Measurements from ENCODE around the gene DHRSX.

The DHRSX gene, protein sequence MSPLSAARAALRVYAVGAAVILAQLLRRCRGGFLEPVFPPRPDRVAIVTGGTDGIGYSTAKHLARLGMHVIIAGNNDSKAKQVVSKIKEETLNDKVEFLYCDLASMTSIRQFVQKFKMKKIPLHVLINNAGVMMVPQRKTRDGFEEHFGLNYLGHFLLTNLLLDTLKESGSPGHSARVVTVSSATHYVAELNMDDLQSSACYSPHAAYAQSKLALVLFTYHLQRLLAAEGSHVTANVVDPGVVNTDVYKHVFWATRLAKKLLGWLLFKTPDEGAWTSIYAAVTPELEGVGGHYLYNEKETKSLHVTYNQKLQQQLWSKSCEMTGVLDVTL

DNA sequence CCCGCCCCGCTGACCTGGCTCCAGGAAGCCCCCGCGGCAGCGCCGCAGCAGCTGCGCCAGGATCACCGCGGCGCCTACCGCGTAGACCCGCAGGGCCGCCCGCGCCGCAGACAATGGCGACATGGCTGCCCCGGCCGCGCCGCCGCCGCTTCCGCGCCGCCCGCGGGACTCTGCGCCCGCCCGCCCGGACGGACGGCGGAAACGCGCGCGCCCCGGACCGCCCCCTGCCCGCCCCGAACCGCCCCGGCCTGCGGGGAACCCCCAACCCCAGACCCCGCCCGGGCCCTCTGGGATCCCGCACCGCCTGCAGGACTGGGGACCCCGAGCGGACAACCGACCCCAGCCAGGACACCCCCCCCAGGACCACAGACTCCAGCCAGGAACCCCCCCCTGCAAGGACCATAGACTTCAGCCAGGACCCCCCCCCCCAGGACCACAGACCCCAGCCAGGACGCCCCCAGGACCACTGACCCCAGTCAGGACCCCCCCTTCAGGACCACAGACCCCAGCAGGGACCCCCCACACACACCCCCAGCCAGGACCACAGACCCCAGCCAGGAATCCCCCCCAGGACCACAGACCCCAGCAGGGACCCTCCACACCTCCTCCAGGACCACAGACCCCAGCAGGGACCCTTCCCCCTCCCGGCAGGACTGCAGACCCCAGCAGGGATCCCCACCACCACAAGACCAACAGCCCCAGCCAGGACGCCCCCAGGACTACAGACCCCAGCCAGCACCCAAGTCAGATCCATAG is at the start of gene DHRSX, which contains the start of gene ZBED1:
Gene DHRSX, minus strand, starts transcription at position 174 of the 756 bp plus-strand sequence. Its CDS starts 51 bp downstream, at position 123.
Gene ZBED1, minus strand, starts transcription at position 174 of the 756 bp plus-strand sequence. CDS start 10,257 bp downstream, outside the sequence.
- no peaks in the 10 kb centered on the region for H3K27me3 ChIP-seq (ENCODE audit: low read depth, low read length)
- no peaks in the 10 kb centered on the region for H3K9me3 ChIP-seq (ENCODE audit: control insufficient read depth in 1 of 2, low read length in 2 of 2)
- H3K36me3 ChIP-seq (ENCODE audit: control insufficient read depth in 1 of 2, insufficient read depth in 2 of 2, low read length in 2 of 2) = peaks cover under 1 to 4% of the 10 kb centered on the region in 2 donors
- H3K4me3 ChIP-seq (ENCODE audit: low read depth in 1 of 2, low read length in 2 of 2) = peak within 1 kb of the TSS; percentile 70 to 95
- peak within 1 kb of the TSS; percentile 78 for H3K27ac ChIP-seq (ENCODE audit: low read length)
- peaks cover 11 to 30% of the 10 kb centered on the region in 2 donors for H3K4me1 ChIP-seq (ENCODE audit: control insufficient read depth in 1 of 2, insufficient read depth in 2 of 2, low read length in 2 of 2)

DNA sequence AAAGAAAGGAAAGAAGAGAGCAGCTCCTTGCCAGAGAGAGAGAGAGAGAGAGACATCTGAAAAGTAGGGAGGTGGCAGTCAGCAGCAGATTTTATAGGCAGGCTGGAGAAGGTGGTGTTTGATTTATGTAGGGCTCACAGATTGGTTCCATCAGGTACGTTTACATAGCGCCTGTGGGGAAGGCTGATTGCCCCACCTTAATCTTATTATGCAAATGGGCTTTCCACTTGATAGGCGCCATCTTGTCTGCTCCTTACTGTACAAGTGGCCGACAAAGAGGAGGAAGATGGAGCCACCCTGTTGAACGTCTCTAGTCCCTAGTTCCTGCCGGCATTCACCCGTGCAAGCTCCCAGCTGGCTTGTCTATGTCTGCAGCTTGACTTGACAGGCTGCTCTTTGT is 49.1 kb upstream of the DHRSX start:
- no peaks in the 10 kb centered on the region for H3K27me3 ChIP-seq (ENCODE audit: low read depth, low read length)
- H3K36me3 ChIP-seq (ENCODE audit: control insufficient read depth in 1 of 2, insufficient read depth in 2 of 2, low read length in 2 of 2) = no peaks in the 10 kb centered on the region
- no peak overlapping the region for H3K4me3 ChIP-seq (ENCODE audit: low read depth in 1 of 2, low read length in 2 of 2)
- H3K9me3 ChIP-seq (ENCODE audit: control insufficient read depth in 1 of 2, low read length in 2 of 2) = peaks cover 0 to 6% of the 10 kb centered on the region in 2 donors
- no peaks in the 10 kb centered on the region for H3K4me1 ChIP-seq (ENCODE audit: control insufficient read depth in 1 of 2, insufficient read depth in 2 of 2, low read length in 2 of 2)
- H3K27ac ChIP-seq (ENCODE audit: low read length) = no peak overlapping the region

DNA sequence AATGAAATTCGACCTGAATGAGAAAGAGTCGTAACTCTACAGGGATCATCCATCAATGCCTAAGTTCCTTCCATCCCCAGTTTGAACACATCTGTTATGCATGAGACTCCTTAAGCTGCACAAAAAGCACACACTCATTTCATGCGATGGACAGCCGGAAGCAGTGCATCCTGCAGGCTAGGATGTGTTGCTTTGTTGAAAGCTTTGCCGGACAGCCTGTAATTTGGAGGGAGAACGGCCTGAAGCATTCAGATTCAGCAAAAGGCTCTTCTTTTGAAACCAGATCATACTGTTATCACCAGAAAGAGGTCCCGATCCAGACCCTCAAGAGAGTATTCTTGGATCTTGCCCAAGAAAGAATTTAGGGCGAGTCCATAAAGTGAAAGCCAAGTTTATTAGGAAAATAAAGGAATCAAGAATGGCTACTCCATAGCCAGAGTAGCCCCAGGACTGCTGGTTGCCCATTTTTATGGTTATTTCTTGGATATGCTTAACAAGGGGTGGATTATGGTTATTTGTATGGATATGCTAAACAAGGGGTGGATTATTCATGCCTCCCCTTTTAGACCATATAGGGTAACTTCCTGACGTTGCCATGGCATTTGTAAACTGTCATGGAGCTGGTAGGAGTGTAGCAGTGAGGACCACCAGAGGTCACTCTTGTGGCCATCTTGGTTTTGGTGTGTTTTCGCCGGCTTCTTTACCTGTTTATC is 48.1 kb upstream of the DHRSX start:
- Histone ChIP-seq H3K4me1 (ENCODE audit: control insufficient read depth in 1 of 2, insufficient read depth in 2 of 2, low read length in 2 of 2) (no peaks in the 10 kb centered on the region), H3K9me3 (ENCODE audit: control insufficient read depth in 1 of 2, low read length in 2 of 2) (peaks cover 0 to 6% of the 10 kb centered on the region in 2 donors), H3K27ac (ENCODE audit: low read length) (no peak overlapping the region), H3K36me3 (ENCODE audit: control insufficient read depth in 1 of 2, insufficient read depth in 2 of 2, low read length in 2 of 2) (no peaks in the 10 kb centered on the region), H3K4me3 (ENCODE audit: low read depth in 1 of 2, low read length in 2 of 2) (no peak overlapping the region), H3K27me3 (ENCODE audit: low read depth, low read length) (no peaks in the 10 kb centered on the region)

DNA sequence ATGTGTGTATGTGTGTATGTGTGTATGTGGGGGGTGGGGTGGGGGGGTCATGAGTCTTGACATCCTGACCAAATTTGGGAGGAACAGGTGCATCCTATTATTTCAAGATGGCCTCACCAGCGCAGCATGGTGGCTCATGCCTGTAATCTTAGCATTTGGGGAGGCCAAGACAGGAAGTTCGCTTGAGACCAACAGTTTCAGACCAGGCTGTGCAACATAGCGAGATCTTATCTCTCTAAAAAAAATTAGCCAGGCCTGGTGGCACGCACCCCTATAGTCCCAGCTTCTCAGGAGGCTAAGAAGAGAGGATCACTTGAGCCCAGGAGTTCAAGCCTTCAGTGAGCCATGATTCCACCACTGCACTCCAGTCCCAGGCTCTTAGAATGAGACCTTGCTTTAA is 47.0 kb upstream of the DHRSX start:
- H3K4me1 ChIP-seq (ENCODE audit: control insufficient read depth in 1 of 2, insufficient read depth in 2 of 2, low read length in 2 of 2) = no peaks in the 10 kb centered on the region
- H3K4me3 ChIP-seq (ENCODE audit: low read depth in 1 of 2, low read length in 2 of 2) = no peak overlapping the region
- H3K27ac ChIP-seq (ENCODE audit: low read length) = no peak overlapping the region
- H3K27me3 ChIP-seq (ENCODE audit: low read depth, low read length) = no peaks in the 10 kb centered on the region
- H3K9me3 ChIP-seq (ENCODE audit: control insufficient read depth in 1 of 2, low read length in 2 of 2) = peaks cover 0 to 6% of the 10 kb centered on the region in 2 donors
- H3K36me3 ChIP-seq (ENCODE audit: control insufficient read depth in 1 of 2, insufficient read depth in 2 of 2, low read length in 2 of 2) = no peaks in the 10 kb centered on the region

DNA sequence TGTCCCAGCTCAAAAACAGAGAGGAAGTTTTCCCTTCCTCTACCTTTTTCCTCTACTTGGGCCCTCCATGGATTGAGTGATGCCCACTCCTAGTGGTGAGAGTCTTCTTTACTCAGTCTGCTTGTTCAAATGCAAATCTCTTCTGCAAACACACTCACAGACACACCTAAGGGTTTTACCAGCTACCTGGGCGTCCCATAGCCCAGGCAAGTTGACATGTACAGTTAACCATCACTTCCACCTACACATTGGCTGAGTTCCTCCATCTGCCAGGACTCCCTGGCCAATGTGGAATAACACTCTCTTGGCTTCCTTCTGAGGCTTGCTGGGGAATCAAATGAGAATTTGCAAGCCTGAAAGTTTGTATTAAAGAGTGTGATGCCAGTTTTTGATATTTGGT is 45.7 kb upstream of the DHRSX start:
- no peak overlapping the region for H3K27ac ChIP-seq (ENCODE audit: low read length)
- no peaks in the 10 kb centered on the region for H3K36me3 ChIP-seq (ENCODE audit: control insufficient read depth in 1 of 2, insufficient read depth in 2 of 2, low read length in 2 of 2)
- no peaks in the 10 kb centered on the region for H3K27me3 ChIP-seq (ENCODE audit: low read depth, low read length)
- no peak overlapping the region for H3K4me3 ChIP-seq (ENCODE audit: low read depth in 1 of 2, low read length in 2 of 2)
- H3K4me1 ChIP-seq (ENCODE audit: control insufficient read depth in 1 of 2, insufficient read depth in 2 of 2, low read length in 2 of 2) = no peaks in the 10 kb centered on the region
- H3K9me3 ChIP-seq (ENCODE audit: control insufficient read depth in 1 of 2, low read length in 2 of 2) = peaks cover 0 to 6% of the 10 kb centered on the region in 2 donors

DNA sequence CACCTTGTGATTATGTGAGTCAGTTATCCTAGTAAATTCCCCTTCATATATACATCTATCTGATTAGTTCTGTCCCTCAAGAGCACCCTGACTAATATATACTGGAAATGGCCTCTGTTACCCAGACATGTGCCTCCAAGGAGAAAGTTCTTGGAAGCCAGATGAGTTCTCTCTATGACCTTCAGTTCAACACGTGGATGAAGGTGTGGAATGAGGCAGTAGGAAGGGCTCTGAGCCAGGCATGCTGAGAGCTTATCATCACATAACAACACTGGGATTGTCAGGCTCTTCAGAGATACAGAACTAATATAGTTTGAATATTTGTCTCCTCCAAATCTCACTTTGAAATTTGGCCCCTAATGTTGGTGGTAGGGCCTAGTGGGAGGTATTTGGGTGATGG is 44.4 kb upstream of the DHRSX start:
- H3K4me1 ChIP-seq (ENCODE audit: control insufficient read depth in 1 of 2, insufficient read depth in 2 of 2, low read length in 2 of 2) = no peaks in the 10 kb centered on the region
- H3K9me3 ChIP-seq (ENCODE audit: control insufficient read depth in 1 of 2, low read length in 2 of 2) = peaks cover 0 to 6% of the 10 kb centered on the region in 2 donors
- no peaks in the 10 kb centered on the region for H3K36me3 ChIP-seq (ENCODE audit: control insufficient read depth in 1 of 2, insufficient read depth in 2 of 2, low read length in 2 of 2)
- H3K27me3 ChIP-seq (ENCODE audit: low read depth, low read length) = no peaks in the 10 kb centered on the region
- no peak overlapping the region for H3K4me3 ChIP-seq (ENCODE audit: low read depth in 1 of 2, low read length in 2 of 2)
- no peak overlapping the region for H3K27ac ChIP-seq (ENCODE audit: low read length)

DNA sequence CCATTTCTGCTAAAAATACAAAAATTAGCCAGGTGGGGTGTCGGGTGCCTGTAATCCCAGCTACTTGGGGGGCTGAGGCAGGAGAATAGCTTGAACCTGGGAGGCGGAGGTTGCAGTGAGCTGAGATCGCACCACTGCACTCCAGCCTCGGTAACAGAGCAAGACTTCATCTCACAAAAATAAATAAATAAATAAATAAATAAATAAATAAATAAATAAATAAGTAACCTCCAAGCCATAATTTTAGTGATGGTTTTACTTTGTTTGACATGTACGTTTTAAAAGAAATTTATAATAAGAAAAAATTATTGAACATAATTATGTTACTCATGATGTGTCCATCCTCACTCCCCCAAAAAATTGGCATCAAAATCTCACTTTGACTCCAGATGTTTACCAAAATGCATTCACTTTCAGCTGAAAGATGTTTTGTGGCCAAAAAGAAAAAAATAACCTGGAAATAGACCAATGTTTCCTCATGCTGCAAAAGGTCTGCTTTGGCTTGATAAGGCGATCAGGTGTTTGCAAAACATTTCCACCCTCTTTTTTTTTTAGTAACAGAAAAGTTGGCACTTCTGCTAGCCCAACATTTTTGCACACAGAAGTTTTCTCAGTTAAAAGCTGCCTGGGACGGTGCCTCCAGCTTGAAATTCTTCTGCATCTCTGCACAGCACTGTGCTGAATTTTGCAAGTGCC is 42.2 kb upstream of the DHRSX start:
- Histone ChIP-seq H3K36me3 (ENCODE audit: control insufficient read depth in 1 of 2, insufficient read depth in 2 of 2, low read length in 2 of 2) (no peaks in the 10 kb centered on the region), H3K9me3 (ENCODE audit: control insufficient read depth in 1 of 2, low read length in 2 of 2) (peaks cover 0 to 6% of the 10 kb centered on the region in 2 donors), H3K27ac (ENCODE audit: low read length) (no peak overlapping the region), H3K27me3 (ENCODE audit: low read depth, low read length) (no peaks in the 10 kb centered on the region), H3K4me1 (ENCODE audit: control insufficient read depth in 1 of 2, insufficient read depth in 2 of 2, low read length in 2 of 2) (no peaks in the 10 kb centered on the region), H3K4me3 (ENCODE audit: low read depth in 1 of 2, low read length in 2 of 2) (no peak overlapping the region)

DNA sequence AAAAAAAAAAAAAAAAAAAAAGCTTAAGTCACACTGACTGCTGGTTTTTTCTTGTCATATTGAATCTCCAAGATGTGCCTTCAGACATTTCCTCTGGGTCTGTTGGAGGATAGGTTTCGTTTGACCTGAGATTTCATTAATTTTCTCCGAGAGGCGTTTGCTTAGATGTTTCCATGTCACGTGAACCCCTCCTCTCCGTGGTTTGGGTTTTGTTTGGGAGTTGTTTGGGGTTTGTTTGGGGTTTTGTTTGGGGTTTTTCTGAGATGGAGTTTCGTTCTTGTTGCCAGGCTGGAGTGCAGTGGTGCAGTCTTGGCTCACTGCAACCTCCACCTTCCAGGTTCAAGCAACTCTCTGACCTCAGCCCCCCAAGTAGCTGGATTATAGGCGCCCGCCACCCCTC is 40.8 kb upstream of the DHRSX start:
- Histone ChIP-seq H3K27ac (ENCODE audit: low read length) (no peak overlapping the region), H3K27me3 (ENCODE audit: low read depth, low read length) (no peaks in the 10 kb centered on the region), H3K4me1 (ENCODE audit: control insufficient read depth in 1 of 2, insufficient read depth in 2 of 2, low read length in 2 of 2) (no peaks in the 10 kb centered on the region), H3K4me3 (ENCODE audit: low read depth in 1 of 2, low read length in 2 of 2) (no peak overlapping the region), H3K9me3 (ENCODE audit: control insufficient read depth in 1 of 2, low read length in 2 of 2) (peaks cover 0 to 2% of the 10 kb centered on the region in 2 donors), H3K36me3 (ENCODE audit: control insufficient read depth in 1 of 2, insufficient read depth in 2 of 2, low read length in 2 of 2) (no peaks in the 10 kb centered on the region)

DNA sequence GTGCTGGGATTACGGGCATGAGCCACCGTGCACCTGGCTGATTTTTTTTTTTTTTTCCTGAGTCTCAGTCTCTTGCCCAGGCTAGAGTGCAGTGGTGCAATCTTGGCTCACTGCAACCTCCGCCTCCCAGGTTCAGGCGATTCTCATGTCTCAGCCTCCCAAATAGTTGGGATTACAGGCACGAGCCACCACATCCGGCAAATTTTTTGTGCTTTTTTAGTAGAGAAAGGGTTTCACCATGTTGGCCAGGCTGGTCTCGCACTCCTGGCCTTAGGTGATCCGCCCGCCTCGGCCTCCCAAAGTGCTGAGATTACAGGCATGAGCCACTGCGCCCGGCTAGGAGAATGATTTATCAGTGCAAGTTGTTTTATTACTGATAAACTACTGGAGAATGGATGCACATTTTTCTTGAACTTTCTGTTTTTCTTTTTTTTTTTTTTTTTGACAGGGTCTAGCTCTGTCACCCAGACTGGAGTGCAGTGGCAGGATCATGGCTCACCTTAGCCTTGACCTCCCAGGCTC is 39.7 kb upstream of the DHRSX start:
- Histone ChIP-seq H3K27ac (ENCODE audit: low read length) (no peak overlapping the region), H3K4me3 (ENCODE audit: low read depth in 1 of 2, low read length in 2 of 2) (no peak overlapping the region), H3K27me3 (ENCODE audit: low read depth, low read length) (no peaks in the 10 kb centered on the region), H3K9me3 (ENCODE audit: control insufficient read depth in 1 of 2, low read length in 2 of 2) (no peaks in the 10 kb centered on the region), H3K36me3 (ENCODE audit: control insufficient read depth in 1 of 2, insufficient read depth in 2 of 2, low read length in 2 of 2) (no peaks in the 10 kb centered on the region), H3K4me1 (ENCODE audit: control insufficient read depth in 1 of 2, insufficient read depth in 2 of 2, low read length in 2 of 2) (no peaks in the 10 kb centered on the region)

DNA sequence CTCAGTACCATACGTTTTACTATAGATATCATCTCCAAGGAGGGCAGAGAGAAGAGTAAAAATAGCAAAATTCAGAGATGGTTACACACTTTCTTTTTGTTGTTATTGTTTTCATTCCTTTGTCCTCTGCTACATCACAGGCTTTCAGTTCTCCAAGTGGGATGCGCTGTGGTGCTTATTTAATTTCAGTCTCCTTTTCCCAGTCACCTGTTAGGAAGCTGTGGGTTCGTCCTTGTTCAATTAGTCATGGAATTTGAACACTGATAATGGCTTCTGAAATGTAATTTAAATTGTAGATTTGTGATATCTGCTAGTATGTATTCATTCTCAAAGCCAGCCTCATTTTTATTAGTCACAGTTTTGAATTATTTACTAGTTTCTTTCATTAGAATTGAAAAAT is 38.8 kb upstream of the DHRSX start:
- H3K4me3 ChIP-seq (ENCODE audit: low read depth in 1 of 2, low read length in 2 of 2) = no peak overlapping the region
- H3K27ac ChIP-seq (ENCODE audit: low read length) = no peak overlapping the region
- no peaks in the 10 kb centered on the region for H3K27me3 ChIP-seq (ENCODE audit: low read depth, low read length)
- H3K36me3 ChIP-seq (ENCODE audit: control insufficient read depth in 1 of 2, insufficient read depth in 2 of 2, low read length in 2 of 2) = no peaks in the 10 kb centered on the region
- H3K9me3 ChIP-seq (ENCODE audit: control insufficient read depth in 1 of 2, low read length in 2 of 2) = no peaks in the 10 kb centered on the region
- H3K4me1 ChIP-seq (ENCODE audit: control insufficient read depth in 1 of 2, insufficient read depth in 2 of 2, low read length in 2 of 2) = no peaks in the 10 kb centered on the region
